OCI-LY3 (cell line): ENCODE data around the gene MIS18A.

Source experiments
- CTCF ChIP-seq: fragments of 200-600, 300-600 bp; sonication (generic); IDR thresholded peaks from 2 replicates; pipeline ENCODE4 v1.5.1; 2014; ENCODE audit warnings: antibody characterized with exemption, low read length, low read depth
- EZH2phosphoT487 ChIP-seq: fragments of 200-600 bp; shearing (Covaris generic); IDR thresholded peaks from 2 replicates; pipeline ENCODE4 v1.6.1; 2018; ENCODE audit warnings: antibody characterized with exemption, mixed run types, low read depth

GRCh38 chr21:32238063-32238462 is 40.8 kb downstream of the MIS18A start:
- TF ChIP-seq CTCF (no peak), EZH2phosphoT487 (no peak)
